BE2C (cell line): ENCODE data around the gene FGF11.

Experiments
- DNase-seq: peaks from one replicate; pipeline ENCODE4 v3.0.0-alpha.2; 2020
- H3K27me3 ChIP-seq: fragments of 250-450 bp; sonication (Bioruptor Pico); 2 replicates; pipeline ENCODE4 v1.5.1; 2020; ENCODE audit warnings: mild to moderate bottlenecking
- H3K36me3 ChIP-seq: fragments of 250-450 bp; sonication (Bioruptor Pico); 2 replicates; pipeline ENCODE4 v1.5.1; 2020; ENCODE audit warnings: mild to moderate bottlenecking
- H3K4me1 ChIP-seq: fragments of 250-450 bp; sonication (Bioruptor Pico); 2 replicates; pipeline ENCODE4 v1.5.1; 2020
- H3K4me3 ChIP-seq: 2 replicates; pipeline ENCODE4 v1.5.1; 2011; ENCODE audit warnings: low read depth, low read length
- H3K9me3 ChIP-seq: fragments of 250-450 bp; sonication (Bioruptor Pico); 2 replicates; pipeline ENCODE4 v1.5.1; 2020
- CTCF ChIP-seq: IDR thresholded peaks from 2 replicates; pipeline ENCODE4 v1.5.1; 2012; ENCODE audit warnings: mild to moderate bottlenecking, low read depth, low read length

FGF11 gene

GRCh38 chr17:7440113-7440833, 961 bp downstream of the FGF11 start:
- Histone ChIP-seq H3K36me3 (no peaks in the 10 kb centered on the region), H3K4me1 (no peaks in the 10 kb centered on the region), H3K9me3 (no peaks in the 10 kb centered on the region), H3K27me3 (peaks cover 9% of the 10 kb centered on the region), H3K4me3 (peak overlapping the region; percentile 67)
- DNase-seq, result peak; percentile 65
- no peak for TF ChIP-seq CTCF

GRCh38 chr17:7440834-7441195, 1.5 kb downstream of the FGF11 start:
- Histone ChIP-seq H3K27me3 (peaks cover 9% of the 10 kb centered on the region), H3K36me3 (no peaks in the 10 kb centered on the region), H3K4me3 (peak overlapping the region; percentile 67), H3K4me1 (no peaks in the 10 kb centered on the region), H3K9me3 (no peaks in the 10 kb centered on the region)
- DNase-seq, result peak; percentile 56
- no peak for TF ChIP-seq CTCF

GRCh38 chr17:7441266-7441665, 2.0 kb downstream of the FGF11 start:
- Histone ChIP-seq H3K4me1 (no peaks in the 10 kb centered on the region), H3K36me3 (no peaks in the 10 kb centered on the region), H3K4me3 (peak overlapping the region; percentile 67), H3K27me3 (peaks cover 9% of the 10 kb centered on the region), H3K9me3 (no peaks in the 10 kb centered on the region)
- no peak for TF ChIP-seq CTCF
- DNase-seq, result no peak

DNA sequence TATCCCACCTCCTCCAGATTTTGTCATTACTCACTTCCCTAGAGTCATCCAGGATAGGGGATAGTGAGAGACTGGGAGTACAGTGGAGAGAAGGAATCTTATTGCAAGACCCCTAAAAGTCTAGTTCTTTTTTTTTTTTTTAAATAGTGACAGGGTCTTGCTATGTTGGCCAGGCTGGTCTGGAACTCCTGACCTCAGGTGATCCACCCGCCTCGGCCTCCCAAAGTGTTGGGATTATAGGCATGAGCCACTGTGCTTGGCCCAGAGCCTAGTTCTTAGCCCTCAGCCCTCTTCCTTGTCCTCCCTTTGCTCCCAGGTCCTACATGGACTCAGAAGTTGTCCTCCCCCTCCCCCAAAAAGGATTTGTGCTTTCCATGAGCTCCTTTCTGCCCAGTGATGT, 2.8 kb downstream of the FGF11 start:
- no peak for TF ChIP-seq CTCF
- H3K27me3 ChIP-seq, result peaks cover 13% of the 10 kb centered on the region
- H3K9me3 ChIP-seq, result no peaks in the 10 kb centered on the region
- H3K36me3 ChIP-seq, result no peaks in the 10 kb centered on the region
- H3K4me1 ChIP-seq, result no peaks in the 10 kb centered on the region
- DNase-seq, result no peak
- no peak overlapping the region for H3K4me3 ChIP-seq

GRCh38 chr17:7443499-7444485, 4.5 kb downstream of the FGF11 start:
- Histone ChIP-seq H3K9me3 (no peaks in the 10 kb centered on the region), H3K27me3 (peaks cover 6% of the 10 kb centered on the region), H3K36me3 (no peaks in the 10 kb centered on the region), H3K4me3 (no peak overlapping the region), H3K4me1 (no peaks in the 10 kb centered on the region)
- TF ChIP-seq CTCF, result no peak
- DNase-seq, result no peak
